ENCODE results near the gene TAF3.
"Not testable (repeated sequence)": the region's sequence is repeated elsewhere in the genome, so short reads cannot be mapped to it uniquely, and the experiment has no call there.

Gene TAF3

DNA sequence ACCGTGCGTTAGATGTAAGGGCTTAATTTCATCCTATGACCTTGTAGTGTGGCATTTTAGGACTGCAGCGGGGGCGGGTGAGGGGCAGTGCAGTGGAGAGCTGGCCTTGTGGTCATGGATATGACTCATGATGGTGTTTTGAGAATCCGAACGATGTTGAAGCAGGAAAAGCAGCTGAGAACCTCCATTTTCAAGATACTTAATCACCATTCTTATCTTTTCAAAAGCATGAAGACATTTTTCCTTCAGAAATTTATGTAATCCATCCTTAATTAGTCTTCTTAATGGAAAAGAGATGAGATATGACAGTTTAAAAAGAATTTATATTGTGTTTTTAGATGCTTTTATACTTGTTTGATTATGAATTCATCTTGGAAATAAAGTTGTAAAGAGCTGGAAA lies 20.7 kb upstream of the TAF3 start:
- no peak for TF ChIP-seq ZNF274 (IDR thresholded peaks at IDR 0.05; ENCODE audit: low read depth, low read length)

DNA sequence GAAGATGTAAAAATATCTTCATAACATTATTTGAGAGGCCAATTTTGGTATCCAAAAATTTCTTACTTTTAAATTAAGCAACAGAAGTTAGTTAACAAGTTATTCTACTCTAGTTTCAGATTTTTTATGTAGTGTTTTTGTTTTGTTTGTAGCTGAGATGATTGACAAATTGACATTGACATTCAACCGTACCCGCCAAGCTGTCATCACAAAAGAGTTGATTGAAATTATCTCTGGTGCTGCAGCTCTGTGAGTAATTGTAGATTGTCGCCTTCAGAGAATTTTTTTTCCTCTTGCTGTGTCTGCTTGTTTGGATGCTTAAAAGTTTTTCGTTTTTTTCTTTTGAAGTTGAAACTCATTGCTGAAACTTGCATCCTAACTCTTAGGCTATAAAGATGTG lies 15.7 kb upstream of the TAF3 start:
- no peak for TF ChIP-seq ZNF274 (IDR thresholded peaks at IDR 0.05; ENCODE audit: low read depth, low read length)
- H3K4me3 ChIP-seq (ENCODE audit: low read length) = no peak overlapping the region

More for the DNA sequence above, 20.7 kb upstream of the TAF3 start:
- H3K4me3 ChIP-seq (ENCODE audit: low read length) = no peak overlapping the region

DNA sequence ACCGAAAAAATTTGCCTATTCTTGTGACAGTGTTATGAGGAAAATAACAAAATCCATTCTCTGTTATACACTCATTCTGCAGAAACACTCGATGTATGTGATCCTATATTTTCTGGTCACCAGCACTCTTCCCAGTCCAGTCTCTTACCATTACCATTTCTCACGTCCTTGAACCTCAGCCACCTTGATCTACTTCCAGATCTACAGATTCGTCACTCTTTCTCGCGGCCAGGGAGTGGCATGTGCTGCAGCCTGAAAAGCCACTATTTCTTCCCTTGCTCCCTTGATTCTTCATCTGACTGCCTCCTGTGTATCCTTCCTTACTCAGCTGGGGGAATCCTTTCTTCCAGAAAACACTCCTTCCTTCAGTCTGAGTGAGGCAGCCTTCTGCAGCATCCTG lies 14.1 kb upstream of the TAF3 start:
- TF ChIP-seq ZNF274 (IDR thresholded peaks at IDR 0.05; ENCODE audit: low read depth, low read length) = no peak
- no peak overlapping the region for H3K4me3 ChIP-seq (ENCODE audit: low read length)

DNA sequence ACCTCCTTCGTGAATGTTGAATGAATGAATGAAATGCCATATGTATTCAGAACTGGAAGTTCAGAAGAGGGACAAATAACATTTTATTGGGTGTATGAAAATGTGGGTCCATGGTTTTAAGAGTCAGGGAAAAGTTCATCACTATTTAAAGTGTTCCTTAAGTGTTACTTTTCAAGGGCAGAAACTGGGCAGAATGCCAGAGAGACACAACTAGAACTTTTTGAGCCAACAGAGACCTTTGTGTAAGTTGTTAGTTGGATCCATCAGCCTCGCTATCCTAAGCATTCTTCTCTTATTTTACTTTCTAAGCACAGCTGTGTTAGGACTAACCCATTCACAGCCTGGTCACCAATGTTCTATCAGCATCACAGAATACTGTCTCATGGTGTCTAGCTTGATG lies 13.6 kb upstream of the TAF3 start:
- H3K4me3 ChIP-seq (ENCODE audit: low read length) = no peak overlapping the region
- no peak for TF ChIP-seq ZNF274 (IDR thresholded peaks at IDR 0.05; ENCODE audit: low read depth, low read length)

DNA sequence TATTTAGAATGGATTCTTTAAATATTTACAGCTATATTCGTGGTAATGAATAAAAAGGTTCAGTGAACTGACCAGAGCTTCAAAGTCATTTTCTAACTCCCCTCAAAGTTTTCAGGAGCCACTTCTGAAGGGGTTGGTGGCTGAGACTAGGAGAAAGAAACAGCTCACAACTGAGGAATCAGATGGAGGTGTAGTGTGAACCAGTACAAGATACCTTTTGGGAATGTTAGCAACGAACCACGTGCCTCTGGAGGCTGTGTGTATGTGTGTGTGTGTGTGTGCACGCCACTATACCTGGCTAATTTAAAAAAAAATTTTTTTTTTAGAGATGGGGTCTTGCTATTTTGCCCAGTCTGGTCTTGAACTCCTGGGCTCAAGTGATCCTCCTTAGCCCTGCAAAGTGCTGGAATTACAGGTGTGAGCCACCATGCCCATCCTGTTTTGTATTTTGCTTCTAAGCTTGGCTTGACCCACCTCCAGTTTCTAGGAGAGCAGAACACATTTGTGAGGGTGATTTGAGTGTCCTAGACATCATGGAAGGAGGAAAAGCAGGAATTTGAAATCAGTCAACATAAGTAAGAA lies 9.5 kb upstream of the TAF3 start:
- TF ChIP-seq ZNF274 (IDR thresholded peaks at IDR 0.05; ENCODE audit: low read depth, low read length) = no peak
- no peak overlapping the region for H3K4me3 ChIP-seq (ENCODE audit: low read length)

DNA sequence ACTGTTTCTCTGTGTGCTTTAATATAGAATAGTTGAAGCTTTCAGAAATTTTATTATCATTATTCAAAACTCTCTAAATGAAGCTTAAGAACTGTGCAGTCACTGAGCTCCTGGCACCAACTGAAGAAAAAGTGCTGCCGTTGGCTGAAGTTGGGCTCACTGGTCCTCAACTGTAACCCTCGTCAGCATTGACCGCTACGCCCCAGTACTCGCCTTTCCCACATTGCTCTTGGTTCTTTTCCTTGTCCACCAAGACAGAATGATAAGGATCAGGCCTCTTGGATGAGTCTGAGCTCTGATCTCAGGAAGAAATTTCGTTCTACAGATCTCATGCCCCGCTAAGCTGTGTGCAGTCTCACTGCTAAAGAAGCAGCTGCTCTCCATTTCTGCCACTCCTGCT lies 7.9 kb upstream of the TAF3 start:
- TF ChIP-seq ZNF274 (IDR thresholded peaks at IDR 0.05; ENCODE audit: low read depth, low read length) = no peak
- no peak overlapping the region for H3K4me3 ChIP-seq (ENCODE audit: low read length)

DNA sequence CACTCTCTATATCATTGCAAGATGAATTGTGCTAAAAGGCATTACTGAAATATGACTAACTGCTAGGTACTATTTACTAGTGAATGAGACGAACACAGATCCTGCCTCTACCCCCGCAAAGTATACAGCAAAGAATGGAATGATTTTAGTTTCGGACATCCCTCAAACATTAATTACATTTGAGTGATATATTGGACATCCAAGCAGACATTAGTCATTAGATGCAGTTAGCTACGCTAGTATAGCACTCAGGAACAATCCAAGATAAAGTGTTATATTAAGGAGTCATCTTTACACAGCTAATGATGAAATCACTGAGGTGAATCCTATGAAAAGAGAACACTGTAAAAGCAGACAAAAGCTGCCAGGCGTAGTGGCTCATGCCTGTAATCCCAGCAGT lies 7.3 kb upstream of the TAF3 start:
- TF ChIP-seq ZNF274 (IDR thresholded peaks at IDR 0.05; ENCODE audit: low read depth, low read length) = no peak
- H3K4me3 ChIP-seq (ENCODE audit: low read length) = no peak overlapping the region

DNA sequence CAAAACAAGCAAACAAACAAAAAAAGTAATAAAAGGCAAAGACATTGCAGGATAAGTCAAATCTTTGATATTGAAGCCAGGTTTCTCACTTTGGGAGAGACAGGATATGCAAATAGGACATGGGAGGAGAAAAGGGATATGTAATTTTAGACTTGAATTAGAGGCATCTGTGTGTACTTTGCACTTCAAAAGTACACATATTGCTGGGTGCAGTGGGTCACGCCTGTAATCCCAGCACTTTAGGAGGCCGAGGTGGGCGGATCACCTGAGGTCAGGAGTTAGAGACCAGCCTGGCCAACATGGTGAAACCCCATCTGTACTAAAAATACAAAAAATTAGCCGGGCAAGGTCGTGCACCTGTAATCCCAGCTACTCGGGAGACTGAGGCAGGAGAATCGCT lies 6.6 kb upstream of the TAF3 start:
- not testable (repeated sequence) for H3K4me3 ChIP-seq (ENCODE audit: low read length)

DNA sequence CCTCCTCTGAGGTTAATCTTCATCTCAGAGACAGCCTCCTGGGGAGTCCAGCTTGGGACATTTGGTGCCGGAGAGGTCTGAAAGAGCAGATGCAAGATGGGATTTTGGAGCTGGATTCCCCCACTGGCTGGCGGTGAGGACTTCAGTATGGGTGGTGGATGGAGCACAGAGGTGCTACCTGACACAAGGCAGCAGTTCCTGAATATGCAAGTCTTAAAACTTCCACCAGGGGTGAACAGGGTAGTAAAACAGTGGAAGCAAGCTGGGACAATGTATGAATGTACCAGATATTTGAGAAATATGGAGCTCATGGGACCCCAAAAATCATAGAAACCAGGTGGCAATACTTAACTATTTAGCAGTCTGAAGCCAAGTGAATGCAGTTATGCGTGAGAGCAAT lies 4.8 kb upstream of the TAF3 start:
- no peak for TF ChIP-seq ZNF274 (IDR thresholded peaks at IDR 0.05; ENCODE audit: low read depth, low read length)
- no peak overlapping the region for H3K4me3 ChIP-seq (ENCODE audit: low read length)

DNA sequence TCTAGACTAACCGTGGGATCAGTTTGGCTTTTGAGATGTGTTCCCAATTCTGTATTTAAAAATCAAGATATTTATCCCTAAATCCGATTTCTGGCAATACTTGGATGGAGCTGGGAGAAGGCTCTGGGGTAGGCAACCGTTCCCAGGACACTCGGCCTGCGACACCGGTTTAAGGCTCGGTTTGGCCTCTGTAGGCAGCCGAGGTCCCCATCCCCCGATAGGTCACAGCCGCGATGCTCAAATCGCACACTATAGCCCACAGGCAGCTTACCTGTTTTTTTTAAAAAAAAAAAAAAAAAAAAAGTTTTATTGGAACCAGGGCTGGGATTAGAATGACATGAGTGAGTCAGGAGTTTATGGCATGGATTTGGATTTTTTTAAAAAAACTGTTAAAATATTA lies 729 bp upstream of the TAF3 start:
- peak overlapping the region; percentile 79 for H3K4me3 ChIP-seq (ENCODE audit: low read length)
- no peak for TF ChIP-seq ZNF274 (IDR thresholded peaks at IDR 0.05; ENCODE audit: low read depth, low read length)

DNA sequence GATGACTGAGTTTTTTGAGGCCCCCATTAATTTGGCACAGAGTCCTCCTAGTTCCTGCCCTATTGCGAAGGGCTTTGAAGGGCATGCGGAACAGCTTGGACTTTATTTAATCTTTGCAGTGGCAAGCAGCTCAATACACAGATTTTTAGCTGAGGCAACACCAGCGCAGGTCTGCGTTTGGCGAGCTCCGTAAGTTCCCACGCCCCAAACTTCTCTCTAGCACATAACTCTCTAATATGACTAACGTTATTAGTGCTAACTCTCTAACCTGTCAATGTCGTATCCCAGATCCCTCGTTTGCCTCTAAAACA lies 366 bp upstream of the TAF3 start:
- peak overlapping the region; percentile 79 for H3K4me3 ChIP-seq (ENCODE audit: low read length)
- no peak for TF ChIP-seq ZNF274 (IDR thresholded peaks at IDR 0.05; ENCODE audit: low read depth, low read length)

DNA sequence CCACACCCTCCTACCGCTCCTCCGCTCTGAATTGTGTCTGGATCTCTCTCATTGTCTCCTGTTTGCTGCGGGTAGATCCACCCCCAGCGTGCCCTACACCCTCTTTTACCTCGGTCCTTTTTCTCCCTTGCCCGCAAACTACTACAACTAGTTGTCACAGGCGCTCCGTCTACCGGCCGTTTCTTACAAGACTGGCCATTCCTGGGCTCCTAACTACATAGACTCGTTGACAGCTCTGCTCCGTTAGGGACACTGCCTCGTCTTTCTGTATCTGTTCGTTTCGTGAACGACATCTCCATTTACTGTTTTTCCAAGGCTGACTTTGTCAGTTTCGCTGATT lies 786 bp downstream of the TAF3 start:
- no peak for TF ChIP-seq ZNF274 (IDR thresholded peaks at IDR 0.05; ENCODE audit: low read depth, low read length)

DNA sequence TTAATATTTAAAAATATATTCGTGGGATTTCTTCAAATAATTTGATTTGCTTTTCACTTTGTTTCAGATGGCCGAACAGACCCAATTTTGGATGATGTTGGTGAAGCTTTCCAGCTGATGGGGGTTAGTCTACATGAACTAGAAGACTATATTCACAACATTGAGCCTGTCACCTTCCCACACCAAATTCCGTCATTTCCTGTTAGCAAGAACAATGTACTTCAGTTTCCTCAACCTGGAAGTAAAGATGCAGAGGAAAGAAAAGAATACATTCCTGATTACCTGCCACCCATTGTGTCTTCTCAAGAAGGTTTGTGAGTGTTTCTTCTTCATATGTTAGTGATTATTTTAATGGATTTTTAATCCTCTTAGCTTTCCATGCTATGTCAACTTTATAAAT lies 5.9 kb downstream of the TAF3 start:
- no peak overlapping the region for H3K4me3 ChIP-seq (ENCODE audit: low read length)
- TF ChIP-seq ZNF274 (IDR thresholded peaks at IDR 0.05; ENCODE audit: low read depth, low read length) = no peak

More for the DNA sequence above, 786 bp downstream of the TAF3 start:
- peak overlapping the region; percentile 79 for H3K4me3 ChIP-seq (ENCODE audit: low read length)

DNA sequence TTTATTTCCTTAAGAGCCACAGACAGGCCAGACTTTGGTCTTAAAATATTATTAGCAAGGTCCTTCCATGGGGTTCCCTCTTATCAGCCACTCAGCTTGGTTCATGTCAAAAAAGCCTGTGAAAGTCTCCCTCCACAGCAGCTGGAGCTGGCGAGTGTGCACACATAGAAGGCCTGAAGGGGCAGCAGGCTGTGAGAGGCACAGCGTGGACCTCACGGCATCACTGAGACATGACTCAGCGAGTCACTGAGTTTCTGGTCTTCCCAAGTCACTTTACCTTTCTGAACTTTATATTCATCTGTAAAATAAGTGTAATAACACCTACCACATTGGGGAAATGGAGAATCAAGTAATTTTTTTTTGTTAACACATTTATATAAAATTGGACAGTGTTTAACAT lies 8.7 kb downstream of the TAF3 start:
- no peak for TF ChIP-seq ZNF274 (IDR thresholded peaks at IDR 0.05; ENCODE audit: low read depth, low read length)
- no peak overlapping the region for H3K4me3 ChIP-seq (ENCODE audit: low read length)

DNA sequence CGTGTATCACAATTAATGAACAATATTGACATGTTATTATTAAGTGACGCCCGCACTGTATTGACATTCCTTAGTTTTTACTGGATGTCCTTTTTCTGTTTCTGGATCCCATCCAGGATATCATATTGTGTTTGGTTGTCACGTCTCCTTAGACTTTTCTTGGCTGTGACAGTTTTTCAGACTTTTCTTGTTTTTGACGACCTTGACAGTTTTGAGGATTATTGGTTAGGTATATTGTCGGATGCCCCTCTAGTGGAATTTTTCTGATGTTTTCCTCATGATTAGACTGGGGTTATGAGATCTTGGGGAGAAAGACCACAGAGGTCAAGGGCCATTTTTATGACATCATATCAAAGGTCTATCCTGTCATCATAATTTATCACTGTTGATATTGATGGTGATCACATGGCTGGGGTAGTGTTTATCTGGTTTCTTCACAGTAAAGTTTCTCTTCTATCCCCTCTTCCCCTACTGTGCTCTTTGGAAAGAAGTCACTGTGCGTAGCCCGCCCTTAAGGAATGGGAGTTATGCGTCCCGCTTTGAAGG lies 11.1 kb downstream of the TAF3 start:
- TF ChIP-seq ZNF274 (IDR thresholded peaks at IDR 0.05; ENCODE audit: low read depth, low read length) = no peak
- no peak overlapping the region for H3K4me3 ChIP-seq (ENCODE audit: low read length)

DNA sequence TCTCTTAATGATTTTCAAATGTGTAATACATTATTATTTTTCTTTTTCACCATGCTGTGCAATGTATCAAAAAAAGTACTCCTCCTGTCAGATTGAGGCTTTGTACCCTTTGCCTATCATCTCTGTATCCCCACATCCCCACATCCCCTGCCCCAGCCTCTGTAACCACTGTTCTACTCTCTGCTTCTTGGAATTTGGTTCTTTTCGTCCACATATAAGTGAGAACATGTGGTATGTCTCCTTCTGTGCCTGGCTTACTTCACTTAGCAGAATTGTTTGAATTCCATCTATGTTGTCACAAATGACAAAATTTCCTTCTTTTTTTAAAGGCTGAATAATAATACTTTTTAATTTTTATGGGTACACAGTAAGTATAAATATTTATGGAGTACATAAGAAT lies 13.8 kb downstream of the TAF3 start:
- TF ChIP-seq ZNF274 (IDR thresholded peaks at IDR 0.05; ENCODE audit: low read depth, low read length) = no peak
- H3K4me3 ChIP-seq (ENCODE audit: low read length) = no peak overlapping the region
